Upper lobe of left lung (tissue), 4 donors: ENCODE measurements around the gene STIP1.

Experiments
- POLR2A ChIP-seq, 4 donors: fragments of 450-650 bp; IDR thresholded peaks; one replicate each; pipeline ENCODE4 v1.5.1; 2016 to 2017; ENCODE audit warnings: antibody characterized with exemption in 4 of 4, mild to moderate bottlenecking in 2 of 4
- TF ChIP-seq, protein P1 (sequence below), 6 experiments: fragments of 450-650 bp in 4 of 6; fragments of 200-600 bp in 2 of 6; sonication (generic) in 2 of 6; IDR thresholded peaks; one replicate each; pipeline ENCODE4 v1.5.1; 2016 to 2019; ENCODE audit warnings: antibody characterized with exemption in 6 of 6

DNA sequence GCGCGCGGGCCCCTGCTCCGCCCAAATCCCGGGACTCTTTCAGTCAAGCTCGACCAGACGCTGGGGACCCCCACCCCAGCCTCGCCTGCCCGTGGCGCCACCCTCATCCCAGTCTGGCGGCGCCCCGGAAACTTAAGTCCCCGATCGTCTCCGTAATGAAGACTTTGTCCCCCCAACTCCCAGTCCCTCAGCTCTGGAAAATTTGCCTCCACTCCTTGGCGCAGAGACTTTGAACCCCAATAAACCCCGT is 65.7 kb downstream of the STIP1 start:
- no peak for TF ChIP-seq POLR2A (IDR thresholded peaks at IDR 0.05)
- TF ChIP-seq, protein P1, sequence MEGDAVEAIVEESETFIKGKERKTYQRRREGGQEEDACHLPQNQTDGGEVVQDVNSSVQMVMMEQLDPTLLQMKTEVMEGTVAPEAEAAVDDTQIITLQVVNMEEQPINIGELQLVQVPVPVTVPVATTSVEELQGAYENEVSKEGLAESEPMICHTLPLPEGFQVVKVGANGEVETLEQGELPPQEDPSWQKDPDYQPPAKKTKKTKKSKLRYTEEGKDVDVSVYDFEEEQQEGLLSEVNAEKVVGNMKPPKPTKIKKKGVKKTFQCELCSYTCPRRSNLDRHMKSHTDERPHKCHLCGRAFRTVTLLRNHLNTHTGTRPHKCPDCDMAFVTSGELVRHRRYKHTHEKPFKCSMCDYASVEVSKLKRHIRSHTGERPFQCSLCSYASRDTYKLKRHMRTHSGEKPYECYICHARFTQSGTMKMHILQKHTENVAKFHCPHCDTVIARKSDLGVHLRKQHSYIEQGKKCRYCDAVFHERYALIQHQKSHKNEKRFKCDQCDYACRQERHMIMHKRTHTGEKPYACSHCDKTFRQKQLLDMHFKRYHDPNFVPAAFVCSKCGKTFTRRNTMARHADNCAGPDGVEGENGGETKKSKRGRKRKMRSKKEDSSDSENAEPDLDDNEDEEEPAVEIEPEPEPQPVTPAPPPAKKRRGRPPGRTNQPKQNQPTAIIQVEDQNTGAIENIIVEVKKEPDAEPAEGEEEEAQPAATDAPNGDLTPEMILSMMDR (IDR thresholded peaks at IDR 0.05) = no peak
